HG02852 (cell line): ENCODE data around the gene TADA2A.

Experiments used
- ATAC-seq: cut with Tn5 transposase; IDR thresholded peaks from one replicate; pipeline ENCODE4 v1.9.1; 2021; ENCODE audit warnings: mild to moderate bottlenecking, moderate library complexity; ENCODE audit not compliant: unreplicated experiment

TADA2A gene

GRCh38 chr17:37519251-37519985, 112.7 kb downstream of the TADA2A start:
- no peak for ATAC-seq

GRCh38 chr17:37520174-37520573, 113.5 kb downstream of the TADA2A start:
- ATAC-seq: no peak

- no peak for ATAC-seq
Measured at GRCh38 chr17:37521821-37522220, 115.1 kb downstream of the TADA2A start.

- no peak for ATAC-seq
Measured at GRCh38 chr17:37523715-37524219, 117.1 kb downstream of the TADA2A start.

GRCh38 chr17:37527249-37527851, 120.7 kb downstream of the TADA2A start:
- ATAC-seq: no peak
